ENCODE data around the gene MYG1. TPM values are rescaled to one million over a fixed set of nuclear protein-coding genes. Genes with fewer than 3 reads are reported as not detected.

Gene MYG1
- polyA plus RNA-seq, 2 of the 4 experiments (the other 2 are of a cell fraction) = 55.9 to 75.2 TPM

DNA sequence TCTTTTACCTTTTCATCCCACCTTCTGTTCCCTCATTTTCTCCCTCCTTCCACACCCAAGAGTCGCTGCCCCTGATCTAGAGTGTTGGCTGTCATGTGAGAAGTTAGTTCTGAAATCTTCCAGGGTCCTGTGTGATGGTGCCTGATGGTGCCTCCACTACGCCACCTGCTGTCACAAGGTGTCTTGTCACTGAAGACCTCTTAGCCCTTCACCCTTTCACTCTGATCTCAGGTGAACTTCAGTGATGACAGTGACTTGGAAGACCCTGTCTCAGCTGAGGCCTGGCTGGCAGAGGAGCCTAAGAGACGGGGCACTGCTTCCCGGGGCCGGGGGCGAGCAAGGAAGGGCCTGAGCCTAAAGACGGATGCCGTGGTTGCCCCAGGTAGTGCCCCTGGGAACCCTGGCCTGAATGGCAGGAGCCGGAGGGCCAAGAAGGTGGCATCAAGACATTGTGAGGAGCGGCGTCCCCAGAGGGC is 11.7 kb upstream of the MYG1 start:
- ChIA-PET CTCF (interaction anchor here (0.6 to 28.2 kb wide), 30 partner anchors 9 to 303 kb away, joined by 3 to 1046 read pairs (median 7); partner anchors contain the start of genes ESPL1, ITGB7, MYG1 and SOAT2), POLR2A (no interaction called here)
- 45% methylated on average over 11 of the region's 11 CpGs for WGBS (ENCODE audit: missing lambda C conversion rate)
- ATAC-seq (peak; percentile 84 to 91), DNase-seq (ENCODE audit: low read depth in 1 of 2, low spot score in 1 of 2) (peak; percentile 79 to 82), FAIRE-seq (no peak)
- TF ChIP-seq RCOR1 (IDR thresholded peaks at IDR 0.05; ENCODE audit: low read depth, low read length) (no peak), NPAS2 (CRISPR knock-in tag; IDR thresholded peaks at IDR 0.05; ENCODE audit: borderline replicate concordance) (no peak), RAD21 (conservative IDR thresholded peaks at IDR 0.05 in 1 of 2, IDR thresholded peaks at IDR 0.05 in 1 of 2) (peak; percentile 79 to 84), NFE2L2 (conservative IDR thresholded peaks at IDR 0.05; ENCODE audit: low read length) (no peak), CHD2 (IDR thresholded peaks at IDR 0.05; ENCODE audit: low read length, partially characterized antibody) (no peak), JUN (IDR thresholded peaks at IDR 0.05) (no peak), SMC3 (IDR thresholded peaks at IDR 0.05) (peak; percentile 91), ZNF302 (CRISPR knock-in tag; IDR thresholded peaks at IDR 0.05) (no peak), KDM5A (IDR thresholded peaks at IDR 0.05) (no peak)
- TF ChIP-seq, protein P1, sequence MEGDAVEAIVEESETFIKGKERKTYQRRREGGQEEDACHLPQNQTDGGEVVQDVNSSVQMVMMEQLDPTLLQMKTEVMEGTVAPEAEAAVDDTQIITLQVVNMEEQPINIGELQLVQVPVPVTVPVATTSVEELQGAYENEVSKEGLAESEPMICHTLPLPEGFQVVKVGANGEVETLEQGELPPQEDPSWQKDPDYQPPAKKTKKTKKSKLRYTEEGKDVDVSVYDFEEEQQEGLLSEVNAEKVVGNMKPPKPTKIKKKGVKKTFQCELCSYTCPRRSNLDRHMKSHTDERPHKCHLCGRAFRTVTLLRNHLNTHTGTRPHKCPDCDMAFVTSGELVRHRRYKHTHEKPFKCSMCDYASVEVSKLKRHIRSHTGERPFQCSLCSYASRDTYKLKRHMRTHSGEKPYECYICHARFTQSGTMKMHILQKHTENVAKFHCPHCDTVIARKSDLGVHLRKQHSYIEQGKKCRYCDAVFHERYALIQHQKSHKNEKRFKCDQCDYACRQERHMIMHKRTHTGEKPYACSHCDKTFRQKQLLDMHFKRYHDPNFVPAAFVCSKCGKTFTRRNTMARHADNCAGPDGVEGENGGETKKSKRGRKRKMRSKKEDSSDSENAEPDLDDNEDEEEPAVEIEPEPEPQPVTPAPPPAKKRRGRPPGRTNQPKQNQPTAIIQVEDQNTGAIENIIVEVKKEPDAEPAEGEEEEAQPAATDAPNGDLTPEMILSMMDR (IDR thresholded peaks at IDR 0.05) = peak; percentile 78
- no peak overlapping the region for H3K27ac ChIP-seq
- H3K4me1 ChIP-seq = no peaks in the 10 kb centered on the region
- H3K4me2 ChIP-seq = no peak overlapping the region
- H3K4me3 ChIP-seq = no peak overlapping the region
- no peaks in the 10 kb centered on the region for H3K9me3 ChIP-seq

DNA sequence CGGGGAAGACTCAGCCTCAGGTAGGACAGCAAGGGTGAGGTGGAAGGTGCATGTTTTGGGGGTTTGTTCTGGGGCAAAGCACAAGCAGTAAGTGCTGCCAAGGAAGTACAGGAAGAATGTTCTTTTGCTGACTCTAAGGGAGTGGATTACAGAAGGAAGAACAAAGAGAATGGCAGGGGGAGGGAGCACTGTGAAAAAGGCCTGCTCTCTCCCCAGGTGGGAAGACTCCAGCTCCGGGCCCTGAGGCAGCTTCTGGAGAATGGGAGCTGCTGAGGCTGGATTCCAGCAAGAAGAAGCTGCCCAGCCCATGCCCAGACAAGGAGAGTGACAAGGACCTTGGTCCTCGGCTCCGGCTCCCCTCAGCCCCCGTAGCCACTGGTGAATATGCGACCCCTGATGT is 11.2 kb upstream of the MYG1 start:
- ATAC-seq (no peak), FAIRE-seq (no peak), DNase-seq (ENCODE audit: low read depth in 1 of 2, low spot score in 1 of 2) (no peak)
- POLR2A ChIA-PET = interaction anchor here (0.8 kb wide), 1 partner anchor 10 kb away, joined by 3 read pairs; no protein-coding TSS in a partner anchor
- no peak for TF ChIP-seq HOXA7 (CRISPR knock-in tag; IDR thresholded peaks at IDR 0.05)
- no peak for TF ChIP-seq ESRRA (IDR thresholded peaks at IDR 0.05; ENCODE audit: borderline replicate concordance, low read length)
- no peak for TF ChIP-seq HOXB5 (CRISPR knock-in tag; IDR thresholded peaks at IDR 0.05)
- TF ChIP-seq CBX2 (IDR thresholded peaks at IDR 0.05; ENCODE audit: borderline replicate concordance, low read depth) = no peak
- TF ChIP-seq HEYL (CRISPR knock-in tag; IDR thresholded peaks at IDR 0.05) = no peak
- no peak for TF ChIP-seq NFE2L2 (conservative IDR thresholded peaks at IDR 0.05; ENCODE audit: low read length)
- TF ChIP-seq FOSL2 (IDR thresholded peaks at IDR 0.05) = no peak
- no peak for TF ChIP-seq FOSL2 (CRISPR knock-in tag; IDR thresholded peaks at IDR 0.05)
- TF ChIP-seq, protein P2, sequence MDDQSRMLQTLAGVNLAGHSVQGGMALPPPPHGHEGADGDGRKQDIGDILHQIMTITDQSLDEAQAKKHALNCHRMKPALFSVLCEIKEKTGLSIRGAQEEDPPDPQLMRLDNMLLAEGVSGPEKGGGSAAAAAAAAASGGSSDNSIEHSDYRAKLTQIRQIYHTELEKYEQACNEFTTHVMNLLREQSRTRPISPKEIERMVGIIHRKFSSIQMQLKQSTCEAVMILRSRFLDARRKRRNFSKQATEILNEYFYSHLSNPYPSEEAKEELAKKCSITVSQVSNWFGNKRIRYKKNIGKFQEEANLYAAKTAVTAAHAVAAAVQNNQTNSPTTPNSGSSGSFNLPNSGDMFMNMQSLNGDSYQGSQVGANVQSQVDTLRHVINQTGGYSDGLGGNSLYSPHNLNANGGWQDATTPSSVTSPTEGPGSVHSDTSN (IDR thresholded peaks at IDR 0.05) = no peak
- no peak for TF ChIP-seq NR3C1 (IDR thresholded peaks at IDR 0.05)
- no peak for TF ChIP-seq SMC3 (IDR thresholded peaks at IDR 0.05)
- no peak for TF ChIP-seq POLR2AphosphoS2 (conservative IDR thresholded peaks at IDR 0.05; ENCODE audit: low read length)
- TF ChIP-seq KDM5A (IDR thresholded peaks at IDR 0.05) = no peak
- TF ChIP-seq, protein P3, sequence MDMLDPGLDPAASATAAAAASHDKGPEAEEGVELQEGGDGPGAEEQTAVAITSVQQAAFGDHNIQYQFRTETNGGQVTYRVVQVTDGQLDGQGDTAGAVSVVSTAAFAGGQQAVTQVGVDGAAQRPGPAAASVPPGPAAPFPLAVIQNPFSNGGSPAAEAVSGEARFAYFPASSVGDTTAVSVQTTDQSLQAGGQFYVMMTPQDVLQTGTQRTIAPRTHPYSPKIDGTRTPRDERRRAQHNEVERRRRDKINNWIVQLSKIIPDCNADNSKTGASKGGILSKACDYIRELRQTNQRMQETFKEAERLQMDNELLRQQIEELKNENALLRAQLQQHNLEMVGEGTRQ (IDR thresholded peaks at IDR 0.05) = no peak
- no peak for TF ChIP-seq PHF8 (IDR thresholded peaks at IDR 0.05; ENCODE audit: borderline replicate concordance, low read depth)
- no peak for TF ChIP-seq CBX8 (IDR thresholded peaks at IDR 0.05)
- TF ChIP-seq, protein P4, sequence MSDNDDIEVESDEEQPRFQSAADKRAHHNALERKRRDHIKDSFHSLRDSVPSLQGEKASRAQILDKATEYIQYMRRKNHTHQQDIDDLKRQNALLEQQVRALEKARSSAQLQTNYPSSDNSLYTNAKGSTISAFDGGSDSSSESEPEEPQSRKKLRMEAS (IDR thresholded peaks at IDR 0.05) = no peak
- TF ChIP-seq ZSCAN20 (CRISPR knock-in tag; IDR thresholded peaks at IDR 0.05) = no peak
- TF ChIP-seq, protein P5, sequence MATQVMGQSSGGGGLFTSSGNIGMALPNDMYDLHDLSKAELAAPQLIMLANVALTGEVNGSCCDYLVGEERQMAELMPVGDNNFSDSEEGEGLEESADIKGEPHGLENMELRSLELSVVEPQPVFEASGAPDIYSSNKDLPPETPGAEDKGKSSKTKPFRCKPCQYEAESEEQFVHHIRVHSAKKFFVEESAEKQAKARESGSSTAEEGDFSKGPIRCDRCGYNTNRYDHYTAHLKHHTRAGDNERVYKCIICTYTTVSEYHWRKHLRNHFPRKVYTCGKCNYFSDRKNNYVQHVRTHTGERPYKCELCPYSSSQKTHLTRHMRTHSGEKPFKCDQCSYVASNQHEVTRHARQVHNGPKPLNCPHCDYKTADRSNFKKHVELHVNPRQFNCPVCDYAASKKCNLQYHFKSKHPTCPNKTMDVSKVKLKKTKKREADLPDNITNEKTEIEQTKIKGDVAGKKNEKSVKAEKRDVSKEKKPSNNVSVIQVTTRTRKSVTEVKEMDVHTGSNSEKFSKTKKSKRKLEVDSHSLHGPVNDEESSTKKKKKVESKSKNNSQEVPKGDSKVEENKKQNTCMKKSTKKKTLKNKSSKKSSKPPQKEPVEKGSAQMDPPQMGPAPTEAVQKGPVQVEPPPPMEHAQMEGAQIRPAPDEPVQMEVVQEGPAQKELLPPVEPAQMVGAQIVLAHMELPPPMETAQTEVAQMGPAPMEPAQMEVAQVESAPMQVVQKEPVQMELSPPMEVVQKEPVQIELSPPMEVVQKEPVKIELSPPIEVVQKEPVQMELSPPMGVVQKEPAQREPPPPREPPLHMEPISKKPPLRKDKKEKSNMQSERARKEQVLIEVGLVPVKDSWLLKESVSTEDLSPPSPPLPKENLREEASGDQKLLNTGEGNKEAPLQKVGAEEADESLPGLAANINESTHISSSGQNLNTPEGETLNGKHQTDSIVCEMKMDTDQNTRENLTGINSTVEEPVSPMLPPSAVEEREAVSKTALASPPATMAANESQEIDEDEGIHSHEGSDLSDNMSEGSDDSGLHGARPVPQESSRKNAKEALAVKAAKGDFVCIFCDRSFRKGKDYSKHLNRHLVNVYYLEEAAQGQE (IDR thresholded peaks at IDR 0.05) = no peak
- Histone ChIP-seq H3K4me2 (no peak overlapping the region), H3K27ac (no peak overlapping the region), H3K4me1 (no peaks in the 10 kb centered on the region), H3K9me3 (no peaks in the 10 kb centered on the region), H3K4me3 (no peak overlapping the region)
- CTCF ChIA-PET = interaction anchor here (0.6 to 28.2 kb wide), 29 partner anchors 10 to 304 kb away, joined by 3 to 1046 read pairs (median 7); partner anchors contain the start of genes ESPL1, ITGB7, MYG1 and SOAT2
- WGBS (ENCODE audit: missing lambda C conversion rate) = 95% methylated on average over 6 of the region's 6 CpGs

Data from A549 (cell line).